HG02943 (cell line): ENCODE data around the gene OR56A3.
"Not testable (repeated sequence)": the region's sequence is repeated elsewhere in the genome, so short reads cannot be mapped to it uniquely, and the experiment has no call there.

ENCODE experiments used
- ATAC-seq: cut with Tn5 transposase; IDR thresholded peaks from one replicate; pipeline ENCODE4 v1.9.1; 2021; ENCODE audit warnings: mild to moderate bottlenecking, low read depth, moderate library complexity; ENCODE audit not compliant: unreplicated experiment

OR56A3 gene, protein sequence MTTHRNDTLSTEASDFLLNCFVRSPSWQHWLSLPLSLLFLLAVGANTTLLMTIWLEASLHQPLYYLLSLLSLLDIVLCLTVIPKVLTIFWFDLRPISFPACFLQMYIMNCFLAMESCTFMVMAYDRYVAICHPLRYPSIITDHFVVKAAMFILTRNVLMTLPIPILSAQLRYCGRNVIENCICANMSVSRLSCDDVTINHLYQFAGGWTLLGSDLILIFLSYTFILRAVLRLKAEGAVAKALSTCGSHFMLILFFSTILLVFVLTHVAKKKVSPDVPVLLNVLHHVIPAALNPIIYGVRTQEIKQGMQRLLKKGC

DNA sequence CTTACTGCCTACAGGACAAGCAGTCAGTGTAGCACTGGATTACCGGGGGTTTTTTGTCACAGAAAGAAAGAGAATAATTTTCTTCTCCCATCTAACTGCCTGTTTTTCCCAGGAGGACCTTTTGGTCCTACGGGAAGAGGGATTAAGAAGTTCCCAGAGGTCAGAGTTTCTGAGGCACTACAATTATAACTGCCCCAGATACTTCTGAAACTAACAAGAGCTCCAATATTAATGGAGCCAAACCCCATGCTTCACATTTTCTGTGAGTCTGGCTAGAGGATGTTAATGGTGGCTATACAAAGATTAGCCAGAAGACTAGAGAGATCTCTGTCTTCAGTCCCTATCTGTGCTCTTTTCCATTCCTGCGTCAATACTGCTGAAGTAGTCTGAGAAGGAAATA lies at the start of gene OR56A3:
OR56A3 (plus strand) TSS at position 301 of the 400 bp plus-strand sequence. CDS start 5,096 bp downstream, outside the sequence.
- no peak for ATAC-seq

GRCh38 chr11:5892908-5893307 lies 49.1 kb upstream of the OR56A3 start, which contains the start of gene OR52E5:
Gene OR52E5, plus strand, starts transcription at chr11:5893208. Its CDS starts 7,569 bp downstream, at chr11:5900777.
- ATAC-seq = no peak

DNA sequence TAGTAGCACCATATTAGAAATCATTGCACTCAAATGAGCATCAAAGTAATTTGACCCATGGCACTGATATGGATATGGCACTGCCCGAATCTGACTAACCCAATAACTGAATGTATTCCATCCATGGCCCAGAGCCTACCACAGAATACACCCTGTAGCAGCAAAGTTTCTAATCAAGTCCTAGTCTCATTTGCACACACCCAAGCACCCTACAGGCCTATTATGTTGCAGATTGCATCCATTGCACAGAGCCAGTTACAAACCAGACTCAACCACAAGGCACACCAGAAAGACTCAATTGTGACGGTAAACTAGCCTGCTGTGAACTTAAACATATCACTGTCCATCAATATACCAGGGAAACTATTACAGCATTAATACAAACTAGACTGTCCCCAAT lies 42.5 kb upstream of the OR56A3 start:
- no peak for ATAC-seq

GRCh38 chr11:5910540-5910939 lies 31.5 kb upstream of the OR56A3 start:
- no peak for ATAC-seq

DNA sequence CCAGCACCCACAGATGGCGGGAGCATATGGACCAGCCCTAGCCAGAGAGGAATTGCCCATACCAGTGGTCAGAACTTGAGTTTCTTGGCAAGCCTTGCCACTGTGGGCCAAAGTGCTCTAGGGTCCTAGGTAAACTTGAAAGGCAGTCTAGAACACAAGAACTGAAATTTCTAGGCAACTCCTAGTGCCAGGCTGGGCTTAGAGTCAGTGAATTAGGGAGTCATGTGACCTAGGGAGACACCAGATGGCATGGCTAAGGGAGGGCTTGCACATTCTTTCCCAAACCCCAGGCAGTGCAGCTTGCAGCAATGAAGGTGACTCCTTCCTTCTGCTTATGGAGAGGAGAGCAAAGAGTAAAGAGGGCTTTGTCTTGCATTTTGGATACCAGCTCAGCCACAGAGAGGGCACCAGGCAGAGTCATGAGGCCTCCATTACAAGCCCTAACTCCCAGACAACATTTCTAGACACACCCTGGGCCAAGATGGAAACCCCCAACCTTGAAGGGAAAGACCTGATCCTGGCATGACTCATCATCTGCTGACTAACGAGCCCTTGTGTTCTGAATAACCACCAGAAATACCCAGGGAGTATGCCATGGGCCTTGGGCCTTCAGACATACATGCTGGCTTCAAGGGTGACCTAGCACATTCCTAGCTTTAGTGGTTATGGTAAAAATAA lies 19.2 kb upstream of the OR56A3 start:
- peak; percentile 73 for ATAC-seq

GRCh38 chr11:5923427-5923776 lies 18.6 kb upstream of the OR56A3 start:
- peak; percentile 27 for ATAC-seq

DNA sequence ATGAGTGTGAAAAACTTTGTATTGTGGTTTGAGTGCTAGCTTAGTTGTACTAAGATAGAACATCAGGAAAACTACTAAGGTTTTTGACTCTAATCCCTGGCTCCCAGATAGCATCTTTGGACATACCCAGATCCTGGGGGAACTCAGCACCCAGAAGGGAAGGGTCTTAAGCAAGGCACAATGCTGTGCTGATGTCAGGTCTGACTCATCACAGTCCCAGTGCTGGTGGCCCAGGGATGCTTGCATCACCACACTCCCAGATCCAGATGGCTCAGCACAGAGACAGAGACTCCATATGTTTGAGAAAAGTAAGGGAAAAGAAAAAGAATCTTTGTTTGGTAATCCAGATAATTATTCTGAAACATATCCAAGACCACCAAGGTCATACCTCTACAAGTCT lies 18.3 kb upstream of the OR56A3 start:
- ATAC-seq = no peak

GRCh38 chr11:5928271-5928670 lies 13.8 kb upstream of the OR56A3 start:
- no peak for ATAC-seq

GRCh38 chr11:5928811-5929210 lies 13.2 kb upstream of the OR56A3 start:
- ATAC-seq = no peak

DNA sequence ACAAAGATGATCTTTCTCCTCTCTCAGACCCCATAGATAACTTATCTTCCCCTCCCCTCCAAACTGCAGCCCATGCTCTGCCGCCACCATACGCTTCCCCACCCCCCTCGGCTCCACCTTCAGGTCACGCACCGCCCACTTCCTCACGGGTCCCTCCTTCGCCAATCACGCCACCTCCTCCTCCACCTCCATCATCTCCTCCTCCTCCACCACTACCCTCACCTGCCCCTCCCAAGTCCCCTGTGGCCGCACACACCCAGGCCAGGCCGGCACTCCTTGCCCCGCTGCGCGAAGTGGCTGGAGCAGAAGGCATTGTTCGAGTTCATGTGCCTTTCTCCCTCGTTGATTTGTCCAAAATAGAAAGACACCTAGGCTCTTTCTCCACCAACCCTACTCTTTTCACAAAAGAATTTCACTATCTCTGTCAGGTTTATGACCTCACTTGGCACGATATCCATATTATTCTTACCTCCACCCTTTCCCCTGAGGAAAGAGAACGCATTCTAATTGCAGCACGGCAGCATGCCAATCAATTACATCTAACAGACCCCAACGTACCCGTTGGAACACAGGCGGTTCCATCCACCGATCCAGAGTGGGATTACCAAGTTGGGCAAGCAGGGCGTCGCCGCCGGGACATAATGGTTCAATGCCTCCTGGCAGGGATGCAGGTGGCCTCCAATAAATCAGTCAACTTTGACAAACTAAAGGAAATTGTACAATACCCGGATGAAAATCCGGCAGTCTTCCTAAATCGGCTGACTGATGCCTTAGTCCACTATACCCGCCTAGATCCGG lies 12.3 kb upstream of the OR56A3 start:
- ATAC-seq = no peak

GRCh38 chr11:5930614-5931013 lies 11.4 kb upstream of the OR56A3 start:
- no peak for ATAC-seq

GRCh38 chr11:5931061-5931460 lies 11.0 kb upstream of the OR56A3 start:
- ATAC-seq = no peak

GRCh38 chr11:5932671-5933070 lies 9.4 kb upstream of the OR56A3 start:
- no peak for ATAC-seq

DNA sequence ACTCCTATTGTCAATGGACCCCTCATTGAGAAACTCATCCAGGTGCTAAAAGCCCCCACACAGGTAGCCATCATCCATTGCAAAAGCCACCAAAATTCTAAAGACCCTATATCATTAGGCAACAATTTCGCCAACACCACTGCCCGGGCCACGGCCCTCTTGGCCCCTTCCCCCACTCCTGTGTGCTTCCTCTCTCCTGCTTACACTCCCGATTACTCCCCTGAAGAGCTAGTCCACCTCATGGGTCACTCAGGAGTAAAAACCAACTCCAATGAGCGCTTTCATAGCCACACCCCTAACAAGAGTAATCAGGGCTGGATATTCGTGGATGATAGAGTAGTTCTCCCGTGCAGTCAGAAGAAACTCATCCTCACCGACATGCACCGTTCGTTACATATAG lies 8.9 kb upstream of the OR56A3 start:
- no peak for ATAC-seq

GRCh38 chr11:5937868-5938602 lies 4.0 kb upstream of the OR56A3 start:
- ATAC-seq = no peak

DNA sequence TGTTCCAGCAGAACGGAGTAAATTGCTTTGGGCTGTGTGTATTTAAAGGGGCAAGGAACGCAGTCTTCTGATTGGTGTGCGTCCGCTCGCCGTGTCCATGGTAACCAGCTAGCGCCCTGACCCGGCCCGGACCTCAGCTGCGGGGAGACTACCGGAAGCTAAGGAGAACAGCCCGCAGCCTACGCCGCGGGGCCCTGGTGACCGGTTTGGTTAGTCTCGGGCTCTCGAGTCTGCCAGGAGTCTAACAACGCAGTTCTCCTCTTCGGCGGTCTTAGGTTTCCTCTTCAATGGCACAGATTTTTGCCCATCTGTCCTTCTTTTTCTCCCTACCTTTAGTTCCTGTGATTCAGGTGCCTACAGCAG lies 3.5 kb upstream of the OR56A3 start:
- no peak for ATAC-seq

- ATAC-seq = no peak
These were observed 1.3 kb upstream of the OR56A3 start for GRCh38 chr11:5940748-5941147.

DNA sequence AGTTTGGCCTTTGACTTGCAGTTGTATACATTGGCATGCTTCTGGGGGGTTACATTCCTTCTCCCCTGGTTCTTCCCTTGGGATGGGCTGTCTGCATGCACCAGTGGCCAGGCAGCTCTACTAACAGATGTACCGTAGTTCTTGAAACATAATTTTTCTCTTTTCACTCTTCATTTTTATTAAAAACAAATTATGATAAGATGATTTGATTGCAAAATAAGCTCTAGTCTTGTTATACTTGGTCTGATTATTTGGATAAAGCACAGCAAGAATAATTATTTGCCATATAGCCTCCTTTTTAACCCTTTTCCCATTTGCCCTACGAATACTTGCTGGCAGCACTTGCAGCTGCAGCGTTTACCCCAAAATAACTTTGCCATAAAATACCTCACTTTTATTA lies 13.5 kb downstream of the OR56A3 start:
- ATAC-seq = no peak

DNA sequence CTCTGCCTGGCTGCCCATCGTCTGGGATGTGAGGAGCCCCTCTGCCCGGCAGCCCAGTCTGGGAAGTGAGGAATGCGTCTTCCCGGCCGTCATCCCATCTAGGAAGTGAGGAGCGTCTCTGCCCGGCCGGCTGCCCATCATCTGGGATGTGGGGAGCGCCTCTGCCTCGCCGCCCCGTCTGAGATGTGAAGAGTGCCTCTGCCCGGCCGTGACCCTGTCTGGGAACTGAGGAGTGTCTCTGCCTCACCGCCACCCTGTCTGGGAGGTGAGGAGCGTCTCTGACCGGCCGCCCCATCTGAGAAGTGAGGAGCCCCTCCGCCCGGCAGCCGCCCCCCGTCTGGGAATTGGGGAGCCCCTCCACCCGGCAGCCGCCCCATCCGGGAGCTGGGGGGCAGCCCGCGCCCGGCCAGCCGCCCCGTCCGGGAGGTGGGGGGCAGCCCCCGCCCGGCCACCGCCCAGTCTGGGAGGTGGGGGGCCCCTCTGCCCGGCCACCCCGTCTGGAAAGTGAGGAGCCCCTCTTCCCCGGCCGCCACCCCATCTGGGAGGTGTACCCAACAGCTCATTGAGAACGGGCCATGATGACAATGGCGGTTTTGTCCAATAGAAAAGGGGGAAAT lies 18.8 kb downstream of the OR56A3 start:
- not testable (repeated sequence) for ATAC-seq

- ATAC-seq = no peak
These were observed 24.9 kb downstream of the OR56A3 start for GRCh38 chr11:5966958-5967357.
